COLO829 (cell line): ENCODE data around the gene MTG2.

Experiments used
- DNase-seq: peaks from one replicate; pipeline ENCODE4 v3.0.0; 2012; ENCODE audit warnings: low spot score

MTG2 gene

GRCh38 chr20:62235777-62236157, 52.9 kb downstream of the MTG2 start:
- DNase-seq, result no peak

- no peak for DNase-seq
Observed at GRCh38 chr20:62236200-62236599, 53.4 kb downstream of the MTG2 start.

DNA sequence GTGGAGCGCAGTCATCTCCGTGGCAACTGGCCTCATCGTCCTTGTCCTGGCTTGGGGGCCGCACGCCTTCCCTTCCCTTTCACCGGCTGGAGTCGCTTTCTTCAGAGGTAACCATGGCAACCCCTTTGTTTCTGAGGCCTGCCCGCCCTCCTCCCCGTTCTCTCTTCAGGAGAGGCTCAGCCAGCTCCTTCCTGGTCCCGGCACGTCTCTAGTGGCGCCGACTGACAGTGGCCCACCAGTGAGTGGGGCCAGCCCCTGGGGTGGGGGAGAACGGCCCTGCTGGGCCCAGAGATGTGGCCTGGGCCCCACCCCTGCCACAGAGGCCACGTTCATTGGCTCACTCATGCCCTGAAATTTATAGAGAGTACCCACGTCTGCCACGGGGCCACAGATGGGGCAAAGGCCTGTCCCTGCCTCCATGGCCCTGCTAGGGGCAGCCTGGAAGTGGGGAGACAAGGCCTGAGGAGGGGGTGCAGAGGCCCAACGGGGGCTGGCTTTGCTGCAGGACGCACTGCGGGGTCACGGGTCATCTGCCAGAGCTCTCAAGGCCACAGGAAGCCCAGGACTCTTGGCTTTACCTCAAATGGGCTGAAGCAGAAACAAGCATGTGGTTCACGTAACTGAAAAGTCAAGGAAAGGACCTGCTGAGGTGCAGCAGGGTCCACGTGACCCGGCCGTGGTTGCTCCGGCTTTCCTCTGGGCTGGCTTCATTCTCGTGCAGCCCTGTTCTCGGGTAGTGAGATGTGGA, 54.1 kb downstream of the MTG2 start:
- DNase-seq, result no peak

DNA sequence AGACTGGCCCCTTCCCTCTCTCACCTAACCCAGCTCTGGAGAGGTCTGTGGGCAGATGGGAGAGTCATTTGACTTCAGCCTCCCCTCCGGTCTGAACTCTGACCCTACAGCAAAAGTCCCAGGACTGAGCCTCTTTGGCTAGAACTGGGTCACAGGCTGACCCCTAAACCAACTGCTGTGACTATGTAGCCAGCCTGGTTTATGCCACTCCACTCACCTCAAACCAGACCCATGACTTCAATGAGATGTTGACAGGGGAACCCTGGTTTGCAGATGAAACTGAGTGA, 54.6 kb downstream of the MTG2 start:
- DNase-seq, result no peak

DNA sequence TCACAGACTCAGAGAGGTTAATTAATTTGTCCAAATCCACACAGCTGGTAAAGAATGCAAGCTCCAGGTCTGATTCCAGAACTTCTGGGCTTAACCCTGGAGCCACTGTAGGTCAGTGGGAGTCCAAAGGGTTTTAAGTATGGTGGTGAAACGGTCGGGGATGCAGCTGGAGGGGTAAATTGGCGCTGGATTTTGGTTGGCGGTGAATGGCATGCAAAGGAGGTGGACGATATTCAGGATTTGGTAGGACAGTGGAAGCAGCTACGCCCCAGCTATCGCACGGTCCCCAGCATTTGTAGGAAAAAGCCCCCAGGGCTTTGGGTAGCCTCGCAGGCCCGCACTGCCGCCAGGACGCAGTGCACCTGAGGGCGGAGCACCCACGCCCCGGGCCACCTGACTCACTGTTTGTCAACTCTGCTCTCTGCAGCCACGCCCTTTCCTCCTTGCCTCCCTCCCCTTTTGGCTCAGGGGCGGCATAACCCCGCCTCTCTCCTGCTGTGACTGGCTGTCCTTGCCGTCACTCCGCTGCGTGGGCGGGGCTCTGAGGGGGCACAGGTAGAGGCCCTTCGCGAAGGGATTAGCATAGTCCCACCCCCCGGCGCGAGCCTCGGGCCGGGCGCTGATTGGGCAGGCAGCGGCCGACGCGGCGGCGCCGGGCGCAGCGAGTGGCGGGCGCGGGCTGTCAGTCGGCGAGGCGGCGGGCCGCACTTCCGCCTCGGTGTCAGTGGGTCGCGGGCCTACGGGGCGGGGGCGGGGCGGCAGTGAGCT, 55.2 kb downstream of the MTG2 start, which contains the start of gene OSBPL2:
Gene OSBPL2 (plus strand): TSS at position 721 of the 768 bp plus-strand sequence. CDS start 17,664 bp downstream, outside the sequence.
- DNase-seq, result peak; percentile 100

DNA sequence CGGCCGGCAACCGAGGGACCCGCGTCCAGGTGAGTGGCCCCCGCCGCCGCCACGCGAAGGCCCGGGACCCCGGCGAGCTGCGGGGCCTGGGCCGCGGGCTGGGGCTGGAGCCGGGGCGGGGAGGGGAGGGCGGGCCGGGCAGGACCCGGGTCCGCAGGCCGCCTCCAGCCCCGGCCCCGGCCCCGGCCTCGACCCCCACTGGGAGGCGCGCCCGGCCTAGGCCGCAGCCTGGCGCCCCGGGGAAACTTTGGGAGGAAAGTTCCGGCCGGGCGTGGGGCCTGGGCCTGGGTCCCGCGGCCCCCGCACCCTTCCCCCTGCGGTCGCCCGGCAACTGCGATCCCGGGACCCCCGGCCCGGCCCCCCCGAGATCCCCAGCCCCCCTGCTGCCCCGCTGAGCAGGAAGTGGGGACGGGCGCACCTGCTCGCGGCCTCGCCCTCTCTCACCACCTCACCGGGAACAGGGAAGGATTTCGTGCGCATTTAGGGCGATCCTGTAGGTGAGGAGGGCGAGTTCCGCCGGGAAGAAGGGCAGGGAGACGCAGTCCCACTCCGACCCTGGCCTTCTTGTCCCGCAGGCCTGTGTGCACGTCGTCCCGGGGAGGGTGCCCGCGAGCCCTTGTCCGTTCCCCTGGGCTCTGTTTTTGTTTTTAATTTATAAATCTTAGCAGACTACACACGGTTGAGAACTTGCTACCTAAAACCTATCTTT, 55.9 kb downstream of the MTG2 start:
- DNase-seq, result no peak

DNA sequence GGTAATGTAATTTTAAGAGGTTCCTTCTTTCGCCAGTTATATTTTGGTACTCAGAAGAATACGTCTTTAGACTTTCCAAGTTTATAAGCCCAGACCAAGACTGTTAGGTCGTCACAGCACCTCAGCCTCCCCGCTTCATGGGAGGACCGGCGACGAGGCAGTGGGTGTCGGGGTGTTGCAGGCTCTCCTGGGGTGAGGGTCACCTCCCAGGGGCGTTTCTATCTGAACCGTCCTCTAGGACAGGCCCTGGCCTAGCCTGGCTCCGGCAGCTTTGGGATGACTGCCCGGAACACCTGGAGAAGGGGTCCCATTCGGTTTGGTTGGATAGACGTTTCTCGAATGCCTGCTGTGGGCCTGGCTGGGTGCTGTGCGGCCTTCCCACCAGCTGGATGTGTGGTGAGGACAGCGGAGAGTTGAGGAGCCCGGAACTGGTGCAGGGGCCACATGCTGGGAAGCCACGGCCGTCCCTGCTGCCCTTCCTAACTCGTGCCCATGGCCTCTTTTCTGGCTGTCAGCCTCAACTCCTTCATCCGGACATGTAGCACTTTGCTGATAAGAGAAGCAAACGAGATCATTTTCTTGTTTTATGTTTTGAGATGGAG, 56.6 kb downstream of the MTG2 start:
- DNase-seq, result no peak

DNA sequence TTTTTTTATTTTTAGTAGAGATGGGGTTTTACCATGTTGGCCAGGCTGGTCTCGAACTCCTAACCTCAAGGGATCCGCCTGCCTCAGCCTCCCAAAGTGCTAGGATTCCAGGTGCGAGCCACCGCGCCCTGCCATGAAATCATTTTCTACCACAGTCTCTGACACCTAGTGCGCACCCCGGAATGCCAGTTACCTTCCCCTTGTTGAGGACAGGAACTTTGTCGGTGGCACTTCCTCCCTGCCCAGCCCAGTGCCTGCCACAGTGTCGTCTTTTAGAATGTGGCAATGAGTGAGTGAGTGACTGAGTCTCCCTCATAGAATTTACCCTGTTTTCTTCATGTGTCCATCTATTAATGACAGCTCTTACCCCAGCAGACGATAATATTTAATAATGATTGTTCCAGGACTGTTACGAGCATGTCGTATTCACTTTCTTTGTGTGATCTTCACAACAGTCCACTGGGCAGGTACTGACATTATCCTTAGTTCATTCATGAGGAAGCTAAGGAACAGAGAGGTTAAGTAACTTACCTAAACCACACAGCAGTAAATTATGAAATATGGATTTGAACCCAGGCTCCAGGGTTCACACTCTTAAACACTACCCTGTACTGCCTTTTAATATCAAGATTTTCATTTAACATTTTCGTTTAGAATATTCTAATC, 57.3 kb downstream of the MTG2 start:
- DNase-seq, result no peak

DNA sequence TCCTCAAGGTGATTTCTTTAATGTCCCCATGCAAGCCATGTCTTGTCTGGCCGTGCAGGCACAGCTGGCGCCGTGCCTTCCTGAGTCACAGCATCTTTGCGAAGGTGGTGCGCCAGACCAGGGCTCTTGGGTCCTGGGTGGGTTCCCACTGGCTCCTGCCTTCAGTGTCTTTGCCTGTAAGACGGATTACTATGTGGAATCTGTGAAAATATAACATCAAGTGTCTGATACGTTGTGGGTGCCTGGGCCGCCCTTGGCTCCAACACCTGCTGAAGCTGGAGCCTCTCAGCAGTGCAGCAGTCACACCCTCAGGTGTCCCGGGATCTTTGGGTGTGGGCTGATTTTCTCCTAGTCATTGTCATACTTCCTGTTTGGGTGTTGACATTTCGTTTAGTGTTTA, 58.7 kb downstream of the MTG2 start:
- DNase-seq, result no peak

DNA sequence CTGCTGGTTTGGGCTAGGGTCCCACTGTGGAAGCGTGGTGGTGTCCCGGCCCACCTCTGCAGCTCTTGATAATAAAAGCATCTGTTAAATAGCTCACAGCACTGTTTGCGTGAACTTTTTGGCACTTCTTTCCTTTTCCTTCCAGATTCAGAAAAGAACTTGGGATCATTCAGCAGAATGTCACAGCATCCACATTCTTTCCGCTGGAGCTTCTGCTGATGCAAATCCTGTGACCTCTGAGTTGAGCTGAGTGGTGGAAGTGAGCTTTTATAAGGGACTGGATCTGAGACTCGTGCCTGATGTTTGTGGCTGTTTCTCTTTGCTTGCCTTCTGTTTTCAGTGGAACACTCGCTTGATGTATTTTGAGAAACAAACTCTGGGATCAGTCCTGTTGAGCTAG, 59.3 kb downstream of the MTG2 start:
- DNase-seq, result no peak

- no peak for DNase-seq
Observed at GRCh38 chr20:62243106-62243505, 60.3 kb downstream of the MTG2 start.

- DNase-seq, result no peak
Observed at GRCh38 chr20:62243906-62244515, 61.2 kb downstream of the MTG2 start.

GRCh38 chr20:62244644-62245108, 61.8 kb downstream of the MTG2 start:
- no peak for DNase-seq

- no peak for DNase-seq
Observed at GRCh38 chr20:62245911-62246280, 63.1 kb downstream of the MTG2 start.

GRCh38 chr20:62246431-62246830, 63.6 kb downstream of the MTG2 start:
- no peak for DNase-seq

DNA sequence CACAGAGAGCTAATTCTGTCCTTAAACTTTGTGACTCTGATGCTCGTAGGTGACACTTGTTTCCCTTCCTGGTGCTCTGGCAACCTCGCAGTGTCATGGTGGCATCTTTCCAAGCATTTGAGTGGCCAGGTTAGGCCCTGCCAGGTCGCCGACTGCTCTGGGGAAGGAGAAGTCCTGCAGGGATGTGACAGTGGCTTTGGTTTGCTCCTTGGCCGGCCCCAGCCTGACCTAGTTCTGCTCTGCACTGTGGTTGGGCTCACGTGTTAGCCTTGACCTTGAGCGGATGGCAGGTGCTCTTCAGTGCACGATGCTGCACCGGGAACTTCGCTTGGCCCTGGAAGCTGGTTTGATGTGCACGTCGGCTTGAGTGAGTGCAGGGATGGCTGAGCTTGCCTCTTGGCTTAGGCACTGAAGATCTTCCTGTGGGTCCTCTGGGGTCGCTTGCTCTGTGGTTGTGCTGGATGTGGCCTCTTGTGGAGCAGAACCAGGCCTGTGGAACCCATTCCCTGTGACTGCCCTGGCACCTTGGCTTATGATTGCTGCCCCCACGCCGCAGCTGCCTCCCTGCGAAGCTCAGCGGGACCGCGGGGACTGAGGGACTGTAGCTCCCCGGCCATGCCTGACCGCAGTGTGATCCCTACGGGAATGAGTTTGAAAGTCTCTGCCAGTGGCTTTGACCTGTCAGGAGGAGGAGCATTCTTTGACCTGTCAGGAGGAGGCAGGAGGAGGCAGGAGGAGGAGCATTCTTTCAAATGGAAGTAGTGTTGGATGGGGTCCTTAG, 64.2 kb downstream of the MTG2 start:
- DNase-seq, result no peak

DNA sequence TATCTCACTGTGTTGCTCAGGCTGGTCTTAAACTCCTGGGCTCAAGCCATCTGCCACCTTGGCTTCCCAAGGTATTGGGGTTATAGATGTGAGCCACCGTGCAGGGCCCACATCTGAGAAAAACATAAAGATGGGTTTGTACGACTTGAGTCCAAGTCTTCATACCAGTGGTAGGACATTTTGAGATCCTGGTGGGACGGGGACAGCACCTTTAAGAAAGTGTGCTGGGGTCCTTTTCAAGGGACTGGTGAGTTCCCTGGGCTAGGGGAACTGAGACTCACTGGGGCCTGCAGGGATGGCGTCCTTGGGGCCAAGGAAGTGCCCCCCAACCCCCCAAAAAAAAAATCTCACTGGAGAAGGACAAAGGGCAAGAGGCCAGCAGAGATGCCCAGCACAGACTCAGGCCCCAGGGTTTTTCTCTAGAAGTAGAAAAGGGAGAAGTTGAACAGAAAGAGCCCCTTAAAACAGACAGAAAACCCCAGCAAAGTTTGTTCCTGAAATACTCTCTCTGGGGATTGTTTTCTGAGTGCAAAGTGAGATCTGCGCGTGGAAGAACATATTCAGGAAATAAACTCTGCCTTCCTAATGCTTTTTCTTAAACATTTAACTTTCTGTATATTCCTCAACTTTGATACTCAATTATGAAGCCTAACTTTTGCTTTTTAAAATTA, 66.2 kb downstream of the MTG2 start:
- no peak for DNase-seq

DNA sequence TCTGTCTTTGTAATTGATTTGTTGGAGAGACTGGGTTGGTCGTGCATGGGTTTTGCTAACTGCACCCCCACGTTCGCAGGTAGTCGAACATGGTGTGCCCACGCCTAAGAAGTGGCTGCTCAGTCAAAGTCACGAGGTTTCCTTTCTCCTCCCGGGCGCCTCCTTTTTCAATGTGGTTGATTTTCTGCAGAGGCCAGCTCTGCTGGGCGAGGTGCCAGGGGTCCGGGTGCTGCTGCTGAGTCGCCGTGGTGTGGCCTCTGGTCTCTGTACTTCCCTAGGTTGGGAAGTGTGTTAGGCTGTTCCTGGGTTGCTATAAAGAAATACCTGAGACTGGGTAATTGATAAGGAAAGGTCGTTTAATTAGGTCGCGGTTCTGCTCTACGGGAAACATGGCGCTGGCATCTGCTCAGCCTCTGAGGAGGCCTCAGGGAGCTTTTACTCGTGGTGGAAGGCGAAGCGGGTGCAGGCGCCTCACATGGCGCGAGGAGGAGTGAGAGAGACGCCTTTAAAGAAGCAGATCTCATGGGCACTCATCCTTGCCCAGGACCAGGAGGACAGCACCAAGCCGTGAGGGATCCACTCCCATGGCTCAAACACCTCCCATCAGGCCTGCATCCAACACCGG, 69.6 kb downstream of the MTG2 start:
- no peak for DNase-seq
